ENCODE data around the gene EPSTI1. TPM values are rescaled to one million over a fixed set of nuclear protein-coding genes. Genes with fewer than 3 reads are reported as not detected.

Gene EPSTI1
- total and polyA plus RNA-seq, 8 donors: 0.83 to 9.7 (median 2.1) TPM

DNA sequence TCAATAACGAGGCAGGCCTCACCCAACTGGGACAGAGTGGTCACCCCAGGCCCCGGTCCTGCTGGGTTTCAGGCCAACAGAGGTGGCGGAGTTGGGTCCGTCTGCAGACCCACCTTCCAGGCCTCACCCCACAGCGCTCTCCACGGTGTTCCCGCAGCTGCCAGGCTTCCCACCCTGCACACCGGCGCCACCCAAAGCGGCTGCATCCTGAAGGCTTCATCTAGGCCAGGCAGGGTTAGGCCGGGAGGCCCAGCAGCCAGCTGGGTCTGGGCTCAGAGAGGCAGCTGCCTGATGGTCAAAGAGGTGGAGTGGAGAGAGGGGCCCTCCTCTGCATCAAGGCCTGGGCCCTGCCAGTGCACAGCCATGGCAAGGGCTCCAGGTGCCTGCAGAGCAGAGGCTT, 44.1 kb downstream of the EPSTI1 start:
- H3K4me3 ChIP-seq: no peak overlapping the region
- H3K9me3 ChIP-seq: no peaks in the 10 kb centered on the region
- ATAC-seq (no peak), DNase-seq (peak in 1 of 6 donors; percentile 47), FAIRE-seq (no peak)
- no peak overlapping the region for H3K27ac ChIP-seq
- intact Hi-C loops (cut with DNase I): no loop called here
- H3K27me3 ChIP-seq: no peaks in the 10 kb centered on the region
- WGBS, 2 donors: 93 to 99% methylated on average over 11 of the region's 11 CpGs
- TF ChIP-seq, protein P1, sequence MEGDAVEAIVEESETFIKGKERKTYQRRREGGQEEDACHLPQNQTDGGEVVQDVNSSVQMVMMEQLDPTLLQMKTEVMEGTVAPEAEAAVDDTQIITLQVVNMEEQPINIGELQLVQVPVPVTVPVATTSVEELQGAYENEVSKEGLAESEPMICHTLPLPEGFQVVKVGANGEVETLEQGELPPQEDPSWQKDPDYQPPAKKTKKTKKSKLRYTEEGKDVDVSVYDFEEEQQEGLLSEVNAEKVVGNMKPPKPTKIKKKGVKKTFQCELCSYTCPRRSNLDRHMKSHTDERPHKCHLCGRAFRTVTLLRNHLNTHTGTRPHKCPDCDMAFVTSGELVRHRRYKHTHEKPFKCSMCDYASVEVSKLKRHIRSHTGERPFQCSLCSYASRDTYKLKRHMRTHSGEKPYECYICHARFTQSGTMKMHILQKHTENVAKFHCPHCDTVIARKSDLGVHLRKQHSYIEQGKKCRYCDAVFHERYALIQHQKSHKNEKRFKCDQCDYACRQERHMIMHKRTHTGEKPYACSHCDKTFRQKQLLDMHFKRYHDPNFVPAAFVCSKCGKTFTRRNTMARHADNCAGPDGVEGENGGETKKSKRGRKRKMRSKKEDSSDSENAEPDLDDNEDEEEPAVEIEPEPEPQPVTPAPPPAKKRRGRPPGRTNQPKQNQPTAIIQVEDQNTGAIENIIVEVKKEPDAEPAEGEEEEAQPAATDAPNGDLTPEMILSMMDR (IDR thresholded peaks at IDR 0.05): no peak
- no peaks in the 10 kb centered on the region for H3K36me3 ChIP-seq
- H3K4me1 ChIP-seq: no peaks in the 10 kb centered on the region

DNA sequence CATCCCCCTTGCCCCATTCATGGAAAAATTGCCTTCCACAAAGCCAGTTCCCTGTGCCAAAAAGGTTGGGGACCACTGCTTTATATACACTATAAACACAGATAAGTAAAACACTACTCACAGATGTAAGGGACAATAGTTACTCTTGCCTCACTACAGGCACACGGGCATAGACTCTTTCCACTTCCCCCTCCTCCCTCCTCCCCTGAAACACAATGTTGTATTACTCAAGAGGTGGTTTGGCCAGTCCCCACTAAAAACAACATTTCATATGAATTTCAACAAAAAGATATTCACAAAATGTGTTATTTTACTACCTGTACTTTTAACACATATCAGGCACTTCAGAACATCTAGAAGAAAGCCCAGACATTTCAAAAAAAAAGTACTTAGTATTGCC, 45.1 kb downstream of the EPSTI1 start:
- ATAC-seq (no peak), FAIRE-seq (no peak), DNase-seq (no peak)
- WGBS, 2 donors: 25 to 78% methylated on average over 1 of the region's 1 CpG
- no peaks in the 10 kb centered on the region for H3K36me3 ChIP-seq
- H3K27ac ChIP-seq: no peak overlapping the region
- no peaks in the 10 kb centered on the region for H3K9me3 ChIP-seq
- TF ChIP-seq, protein P1 (IDR thresholded peaks at IDR 0.05): no peak
- no peaks in the 10 kb centered on the region for H3K27me3 ChIP-seq
- intact Hi-C loops (cut with DNase I): no loop called here
- no peak overlapping the region for H3K4me3 ChIP-seq
- H3K4me1 ChIP-seq: no peaks in the 10 kb centered on the region

DNA sequence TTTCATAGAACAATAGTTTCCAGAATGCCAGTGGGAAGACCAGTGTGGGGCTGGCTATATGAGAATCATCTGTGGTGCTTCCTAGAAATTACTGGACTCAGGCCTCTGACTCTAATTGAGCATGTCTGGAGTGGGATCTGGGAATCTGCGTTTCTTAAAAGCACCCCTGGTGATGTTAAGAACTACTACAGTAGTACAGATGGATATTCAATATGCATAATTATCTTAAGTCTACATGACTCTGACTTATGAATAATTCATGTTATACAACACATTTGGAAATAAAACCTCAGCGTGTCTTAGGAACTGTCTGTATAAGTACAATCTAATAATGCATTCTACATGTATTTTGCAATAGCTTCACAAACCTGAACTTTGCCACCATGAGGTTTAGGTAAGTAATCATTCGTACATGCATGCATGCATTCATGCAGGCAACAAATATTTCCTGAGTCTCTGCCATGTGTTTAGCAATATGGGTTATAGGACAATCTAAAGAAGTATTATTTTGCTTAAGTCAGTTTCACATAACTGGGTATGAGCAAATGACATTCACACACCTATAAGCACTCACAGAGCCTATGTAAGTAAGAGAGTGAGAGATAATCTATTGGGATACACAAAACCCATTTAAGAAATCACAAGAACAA, 62.0 kb downstream of the EPSTI1 start:
- TF ChIP-seq, protein P1 (IDR thresholded peaks at IDR 0.05): no peak
- no peak overlapping the region for H3K27ac ChIP-seq
- no peak for FAIRE-seq

DNA sequence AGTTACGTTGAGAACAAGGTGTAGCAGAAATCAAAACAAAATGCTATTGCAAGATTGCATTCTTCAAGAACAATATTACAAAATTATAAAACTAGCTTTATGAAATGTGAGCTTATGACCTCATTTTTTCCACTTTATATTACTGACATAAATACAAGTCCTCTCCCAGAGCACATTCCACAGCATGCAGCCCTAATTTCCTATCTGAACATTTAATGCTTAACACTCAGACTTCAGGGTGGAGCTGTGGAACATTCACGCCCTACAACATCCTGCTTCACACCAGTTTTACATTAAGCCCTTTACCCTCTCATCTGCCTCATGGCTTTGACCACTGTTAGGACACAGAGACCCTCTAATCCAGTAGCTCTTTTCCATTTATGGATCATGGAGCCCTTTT, 65.5 kb downstream of the EPSTI1 start:
- TF ChIP-seq, protein P1 (IDR thresholded peaks at IDR 0.05): no peak
- FAIRE-seq (no peak), DNase-seq (no peak), ATAC-seq (no peak)
- 85 to 86% methylated on average over 2 of the region's 2 CpGs for WGBS, 2 donors
- no peaks in the 10 kb centered on the region for H3K27me3 ChIP-seq
- no peaks in the 10 kb centered on the region for H3K9me3 ChIP-seq
- H3K36me3 ChIP-seq: no peaks in the 10 kb centered on the region
- intact Hi-C loops (cut with DNase I): no loop called here
- H3K27ac ChIP-seq: no peak overlapping the region
- no peak overlapping the region for H3K4me3 ChIP-seq
- no peaks in the 10 kb centered on the region for H3K4me1 ChIP-seq

More for the DNA sequence above, 62.0 kb downstream of the EPSTI1 start:
- DNase-seq (no peak), ATAC-seq (no peak)
- no peak overlapping the region for H3K4me3 ChIP-seq
- no peaks in the 10 kb centered on the region for H3K9me3 ChIP-seq
- WGBS, 2 donors: 77 to 82% methylated on average over 3 of the region's 3 CpGs
- intact Hi-C loops (cut with DNase I): no loop called here
- H3K36me3 ChIP-seq: no peaks in the 10 kb centered on the region
- no peaks in the 10 kb centered on the region for H3K4me1 ChIP-seq
- H3K27me3 ChIP-seq: no peaks in the 10 kb centered on the region

DNA sequence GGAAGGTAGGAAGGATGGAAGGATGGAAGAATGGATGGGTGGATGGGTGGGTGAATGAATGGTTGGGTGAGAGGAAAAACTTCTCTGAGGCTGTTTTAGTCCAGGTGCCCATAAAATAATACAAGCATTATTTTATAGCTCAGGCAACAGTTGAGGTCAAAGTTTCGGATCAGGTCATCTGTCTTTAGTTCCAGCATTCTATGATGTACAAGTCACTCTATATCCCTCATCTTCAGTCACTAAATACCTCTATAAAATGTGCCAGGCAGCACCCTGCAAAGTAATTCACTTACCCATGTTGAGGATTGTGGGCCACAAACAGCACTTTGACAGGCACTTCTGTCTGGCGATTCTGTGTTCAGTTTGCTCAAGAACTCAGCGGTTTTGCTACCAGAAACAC, 66.0 kb downstream of the EPSTI1 start:
- FAIRE-seq (no peak), ATAC-seq (no peak), DNase-seq (no peak)
- Histone ChIP-seq H3K4me1 (no peaks in the 10 kb centered on the region), H3K36me3 (no peaks in the 10 kb centered on the region), H3K27me3 (no peaks in the 10 kb centered on the region), H3K4me3 (no peak overlapping the region), H3K27ac (no peak overlapping the region), H3K9me3 (no peaks in the 10 kb centered on the region)
- 94% methylated on average over 3 of the region's 3 CpGs for WGBS, 2 donors
- TF ChIP-seq, protein P1 (IDR thresholded peaks at IDR 0.05): no peak
- intact Hi-C loops (cut with DNase I): no loop called here
